Ishikawa (cell line): Measurements from ENCODE around the gene PLEK.

Source experiments
- CREB1 ChIP-seq: IDR thresholded peaks from 2 replicates; pipeline ENCODE4 v1.6.1; 2012; ENCODE audit warnings: low read depth
- EGR1 ChIP-seq: IDR thresholded peaks from 2 replicates; pipeline ENCODE4 v1.6.1; 2012
- EP300 ChIP-seq: IDR thresholded peaks from 2 replicates; pipeline ENCODE4 v1.6.1; 2012; ENCODE audit warnings: borderline replicate concordance
- FOXM1 ChIP-seq: IDR thresholded peaks from 2 replicates; pipeline ENCODE4 v1.6.1; 2012; ENCODE audit warnings: low read depth, borderline replicate concordance
- NFIC ChIP-seq: IDR thresholded peaks from 2 replicates; pipeline ENCODE4 v1.6.1; 2012
- RAD21 ChIP-seq: IDR thresholded peaks from 2 replicates; pipeline ENCODE4 v1.6.1; 2012; ENCODE audit warnings: low read depth
- TAF1 ChIP-seq: IDR thresholded peaks from 2 replicates; pipeline ENCODE4 v1.6.1; 2012; ENCODE audit warnings: low read depth, mild to moderate bottlenecking
- TCF12 ChIP-seq: IDR thresholded peaks from 2 replicates; pipeline ENCODE4 v1.6.1; 2012; ENCODE audit warnings: low read depth
- TF ChIP-seq, protein P1 (sequence below): IDR thresholded peaks from 2 replicates; pipeline ENCODE4 v1.6.1; 2012; ENCODE audit warnings: low read depth, mild to moderate bottlenecking

GRCh38 chr2:68317971-68318913 is 46.8 kb upstream of the PLEK start:
- TF ChIP-seq CREB1 (no peak), EP300 (no peak), NFIC (no peak), FOXM1 (no peak), EGR1 (no peak), TAF1 (no peak), TCF12 (no peak), RAD21 (no peak)
- TF ChIP-seq, protein P1, sequence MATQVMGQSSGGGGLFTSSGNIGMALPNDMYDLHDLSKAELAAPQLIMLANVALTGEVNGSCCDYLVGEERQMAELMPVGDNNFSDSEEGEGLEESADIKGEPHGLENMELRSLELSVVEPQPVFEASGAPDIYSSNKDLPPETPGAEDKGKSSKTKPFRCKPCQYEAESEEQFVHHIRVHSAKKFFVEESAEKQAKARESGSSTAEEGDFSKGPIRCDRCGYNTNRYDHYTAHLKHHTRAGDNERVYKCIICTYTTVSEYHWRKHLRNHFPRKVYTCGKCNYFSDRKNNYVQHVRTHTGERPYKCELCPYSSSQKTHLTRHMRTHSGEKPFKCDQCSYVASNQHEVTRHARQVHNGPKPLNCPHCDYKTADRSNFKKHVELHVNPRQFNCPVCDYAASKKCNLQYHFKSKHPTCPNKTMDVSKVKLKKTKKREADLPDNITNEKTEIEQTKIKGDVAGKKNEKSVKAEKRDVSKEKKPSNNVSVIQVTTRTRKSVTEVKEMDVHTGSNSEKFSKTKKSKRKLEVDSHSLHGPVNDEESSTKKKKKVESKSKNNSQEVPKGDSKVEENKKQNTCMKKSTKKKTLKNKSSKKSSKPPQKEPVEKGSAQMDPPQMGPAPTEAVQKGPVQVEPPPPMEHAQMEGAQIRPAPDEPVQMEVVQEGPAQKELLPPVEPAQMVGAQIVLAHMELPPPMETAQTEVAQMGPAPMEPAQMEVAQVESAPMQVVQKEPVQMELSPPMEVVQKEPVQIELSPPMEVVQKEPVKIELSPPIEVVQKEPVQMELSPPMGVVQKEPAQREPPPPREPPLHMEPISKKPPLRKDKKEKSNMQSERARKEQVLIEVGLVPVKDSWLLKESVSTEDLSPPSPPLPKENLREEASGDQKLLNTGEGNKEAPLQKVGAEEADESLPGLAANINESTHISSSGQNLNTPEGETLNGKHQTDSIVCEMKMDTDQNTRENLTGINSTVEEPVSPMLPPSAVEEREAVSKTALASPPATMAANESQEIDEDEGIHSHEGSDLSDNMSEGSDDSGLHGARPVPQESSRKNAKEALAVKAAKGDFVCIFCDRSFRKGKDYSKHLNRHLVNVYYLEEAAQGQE = no peak
